GM12878 (cell line): ENCODE data around the gene SRM. TPM values are rescaled to one million over a fixed set of nuclear protein-coding genes. Genes with fewer than 3 reads are reported as not detected.

Experiments used
- BRCA1 ChIP-seq: IDR thresholded peaks from 2 replicates; pipeline ENCODE4 v1.6.1; 2011; ENCODE audit warnings: low read depth, low read length, improper control_type of control experiment
- EP300 ChIP-seq, 2 experiments: fragments of 150-350 bp in 1 of 2; IDR thresholded peaks; 2 replicates each; pipeline ENCODE4 v1.6.1; 2011 to 2012; ENCODE audit warnings: low read depth in 2 of 2, low read length in 2 of 2, borderline replicate concordance in 1 of 2, improper control_type of control experiment in 1 of 2, inconsistent platforms in 1 of 2; ENCODE audit not compliant: control insufficient read depth in 1 of 2
- ESRRA ChIP-seq: IDR thresholded peaks from 2 replicates; pipeline ENCODE4 v1.6.1; 2012; ENCODE audit warnings: mild to moderate bottlenecking, low read length, improper control_type of control experiment
- ETV6 ChIP-seq, 2 experiments: fragments of 450-650 bp in 1 of 2; IDR thresholded peaks in 1 of 2; conservative IDR thresholded peaks in 1 of 2; 2 replicates each; pipeline ENCODE4 v1.6.1; 2014; ENCODE audit warnings: antibody characterized with exemption in 1 of 2, borderline replicate concordance in 1 of 2, low read depth in 1 of 2, mild to moderate bottlenecking in 1 of 2, moderate library complexity in 1 of 2
- GABPA ChIP-seq: IDR thresholded peaks from 2 replicates; pipeline ENCODE4 v1.6.1; 2014; ENCODE audit warnings: antibody characterized with exemption, low read depth, mild to moderate bottlenecking, inconsistent platforms
- GATAD2B ChIP-seq: fragments of 450-650 bp; conservative IDR thresholded peaks from 2 replicates; pipeline ENCODE4 v1.6.1; 2017; ENCODE audit warnings: low read depth, mild to moderate bottlenecking, moderate library complexity
- LARP7 ChIP-seq: fragments of 450-650 bp; IDR thresholded peaks from 2 replicates; pipeline ENCODE4 v1.6.1; 2017; ENCODE audit warnings: mild to moderate bottlenecking
- POLR2A ChIP-seq: IDR thresholded peaks from 2 replicates; pipeline ENCODE4 v1.6.1; 2011; ENCODE audit warnings: low read depth, mild to moderate bottlenecking, low read length
- RBBP5 ChIP-seq: fragments of 200-600 bp; sonication (generic); conservative IDR thresholded peaks from 2 replicates; pipeline ENCODE4 v1.6.1; 2016
- RUNX3 ChIP-seq: IDR thresholded peaks from 2 replicates; pipeline ENCODE4 v1.6.1; 2012; ENCODE audit warnings: low read length, inconsistent platforms
- SMAD5 ChIP-seq: IDR thresholded peaks from 2 replicates; pipeline ENCODE4 v1.6.1; 2016; ENCODE audit warnings: antibody characterized with exemption, low read depth
- SUZ12 ChIP-seq: fragments of 200-600 bp; sonication (generic); IDR thresholded peaks from one replicate; pipeline ENCODE4 v1.6.1; 2018; ENCODE audit warnings: antibody characterized with exemption, mild to moderate bottlenecking; ENCODE audit not compliant: unreplicated experiment
- TCF12 ChIP-seq: IDR thresholded peaks from 2 replicates; pipeline ENCODE4 v1.6.1; 2011; ENCODE audit warnings: low read depth, mild to moderate bottlenecking, low read length
- TCF3 ChIP-seq: IDR thresholded peaks from 2 replicates; pipeline ENCODE4 v1.6.1; 2012; ENCODE audit warnings: low read depth, mild to moderate bottlenecking, low read length, borderline replicate concordance; ENCODE audit not compliant: insufficient read depth
- ZNF274 ChIP-seq: IDR thresholded peaks from one replicate; pipeline ENCODE4 v1.8.0; 2011; ENCODE audit not compliant: insufficient read length, insufficient read depth
- polyA plus RNA-seq, 11 experiments: library from polyadenylated mRNA; depleted of rRNA in 4 of 11; unstranded in 6 of 11; stranded (reverse) in 5 of 11; fragments of >200 nt; fragmentation: Nextera tagmentation in 4 of 11; fragmentation: Illumina TruSeq in 1 of 11; extraction: Ambion mirVana in 4 of 11; extraction: Trizol in 1 of 11; gene quantifications; 1 replicate in 1 of 11; 2 replicates in 10 of 11; pipeline versions ENCODE4 v1.2.1 to v1.2.3, GENCODE V29; 2011 to 2016; ENCODE audit warnings: inconsistent platforms in 2 of 11, missing spikeins in 2 of 11, low read depth in 1 of 11
- total RNA-seq, 4 experiments: library from RNA; depleted of rRNA in 3 of 4; stranded (reverse); fragments of >200 nt in 3 of 4; fragmentation: Illumina TruSeq in 1 of 4; extraction: Trizol in 1 of 4; gene quantifications; 2 replicates each; pipeline versions ENCODE4 v1.2.1 to v1.2.3, GENCODE V29; 2013 to 2021
- TF ChIP-seq, protein P1 (sequence below): fragments of 450-650 bp; conservative IDR thresholded peaks from 2 replicates; pipeline ENCODE4 v1.6.1; 2017; ENCODE audit warnings: mild to moderate bottlenecking, moderate library complexity
- TF ChIP-seq, protein P2 (sequence below): fragments of 450-650 bp; formaldehyde crosslinking; IDR thresholded peaks from 2 replicates; pipeline ENCODE4 v1.4.0; 2022; ENCODE audit warnings: mild to moderate bottlenecking, moderate library complexity
- TF ChIP-seq, protein P3 (sequence below): IDR thresholded peaks from 2 replicates; pipeline ENCODE4 v1.6.1; 2011; ENCODE audit warnings: borderline replicate concordance, low read depth, mild to moderate bottlenecking, moderate library complexity, low read length; ENCODE audit not compliant: insufficient read depth, poor library complexity, severe bottlenecking
- TF ChIP-seq, protein P4 (sequence below): fragments of 450-650 bp; IDR thresholded peaks from 2 replicates; pipeline ENCODE4 v1.6.1; 2018; ENCODE audit warnings: mild to moderate bottlenecking, low read depth, moderate library complexity; ENCODE audit not compliant: partially characterized antibody

Gene SRM
- total and polyA plus RNA-seq, 10 of the 15 experiments (the other 5 are each of a cell fraction or from before 2014, with no cell fraction given): 16.7 to 255 (median 81.2) TPM

DNA sequence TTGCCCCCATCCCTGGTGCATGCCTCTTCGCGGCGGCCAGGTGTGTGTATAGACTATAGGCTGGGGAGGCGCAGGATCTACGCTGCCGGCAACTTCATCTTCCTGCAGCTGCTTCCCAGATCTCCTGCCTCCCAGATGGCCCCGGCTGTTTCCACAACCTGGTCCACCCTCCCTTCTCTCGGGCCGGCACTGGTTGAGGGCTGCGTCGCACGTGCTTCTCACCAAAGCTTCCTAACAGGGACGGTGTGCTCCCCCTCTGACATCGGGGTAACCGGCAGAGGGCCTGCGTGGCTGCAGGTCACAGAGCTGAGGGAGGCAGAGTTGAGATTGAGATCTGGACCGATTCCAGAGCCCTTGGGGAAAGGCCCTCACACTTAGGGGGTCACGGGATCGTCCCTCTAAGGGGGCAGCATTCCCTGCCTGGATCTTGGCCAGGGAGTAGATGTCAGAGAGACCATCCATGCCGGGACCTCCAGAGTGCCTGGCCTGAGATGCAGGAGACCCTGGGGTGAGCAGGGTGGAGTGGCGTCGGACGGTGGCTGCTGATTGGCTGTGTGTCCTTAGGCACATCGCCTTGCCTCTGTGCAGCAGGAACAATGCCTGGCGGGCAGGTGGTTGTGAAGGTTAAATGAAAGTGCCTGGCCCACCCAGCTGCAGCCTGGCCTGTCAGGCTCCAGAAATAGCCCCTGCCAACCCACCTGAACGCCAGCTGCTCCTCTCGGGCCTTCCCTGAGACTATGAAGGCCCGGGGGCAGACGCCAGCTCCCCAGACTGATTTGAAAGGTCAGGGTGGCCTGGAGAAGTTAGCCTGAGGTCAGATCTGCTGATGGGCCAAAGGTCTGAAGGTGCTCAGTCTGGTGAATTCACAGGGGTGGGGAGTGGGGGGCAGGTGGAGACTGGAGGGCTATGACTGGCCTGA, 6.7 kb downstream of the SRM start (continued):
- TF ChIP-seq ZNF274: no peak
- TF ChIP-seq LARP7: no peak
- no peak for TF ChIP-seq RUNX3
- no peak for TF ChIP-seq EP300 (IDR thresholded peaks at IDR 0.05; ENCODE audit: borderline replicate concordance in 1 of 2, control insufficient read depth in 1 of 2, low read depth in 2 of 2, low read length in 2 of 2)
- no peak for TF ChIP-seq ESRRA
- TF ChIP-seq, protein P1, sequence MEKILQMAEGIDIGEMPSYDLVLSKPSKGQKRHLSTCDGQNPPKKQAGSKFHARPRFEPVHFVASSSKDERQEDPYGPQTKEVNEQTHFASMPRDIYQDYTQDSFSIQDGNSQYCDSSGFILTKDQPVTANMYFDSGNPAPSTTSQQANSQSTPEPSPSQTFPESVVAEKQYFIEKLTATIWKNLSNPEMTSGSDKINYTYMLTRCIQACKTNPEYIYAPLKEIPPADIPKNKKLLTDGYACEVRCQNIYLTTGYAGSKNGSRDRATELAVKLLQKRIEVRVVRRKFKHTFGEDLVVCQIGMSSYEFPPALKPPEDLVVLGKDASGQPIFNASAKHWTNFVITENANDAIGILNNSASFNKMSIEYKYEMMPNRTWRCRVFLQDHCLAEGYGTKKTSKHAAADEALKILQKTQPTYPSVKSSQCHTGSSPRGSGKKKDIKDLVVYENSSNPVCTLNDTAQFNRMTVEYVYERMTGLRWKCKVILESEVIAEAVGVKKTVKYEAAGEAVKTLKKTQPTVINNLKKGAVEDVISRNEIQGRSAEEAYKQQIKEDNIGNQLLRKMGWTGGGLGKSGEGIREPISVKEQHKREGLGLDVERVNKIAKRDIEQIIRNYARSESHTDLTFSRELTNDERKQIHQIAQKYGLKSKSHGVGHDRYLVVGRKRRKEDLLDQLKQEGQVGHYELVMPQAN: no peak
- TF ChIP-seq, protein P2, sequence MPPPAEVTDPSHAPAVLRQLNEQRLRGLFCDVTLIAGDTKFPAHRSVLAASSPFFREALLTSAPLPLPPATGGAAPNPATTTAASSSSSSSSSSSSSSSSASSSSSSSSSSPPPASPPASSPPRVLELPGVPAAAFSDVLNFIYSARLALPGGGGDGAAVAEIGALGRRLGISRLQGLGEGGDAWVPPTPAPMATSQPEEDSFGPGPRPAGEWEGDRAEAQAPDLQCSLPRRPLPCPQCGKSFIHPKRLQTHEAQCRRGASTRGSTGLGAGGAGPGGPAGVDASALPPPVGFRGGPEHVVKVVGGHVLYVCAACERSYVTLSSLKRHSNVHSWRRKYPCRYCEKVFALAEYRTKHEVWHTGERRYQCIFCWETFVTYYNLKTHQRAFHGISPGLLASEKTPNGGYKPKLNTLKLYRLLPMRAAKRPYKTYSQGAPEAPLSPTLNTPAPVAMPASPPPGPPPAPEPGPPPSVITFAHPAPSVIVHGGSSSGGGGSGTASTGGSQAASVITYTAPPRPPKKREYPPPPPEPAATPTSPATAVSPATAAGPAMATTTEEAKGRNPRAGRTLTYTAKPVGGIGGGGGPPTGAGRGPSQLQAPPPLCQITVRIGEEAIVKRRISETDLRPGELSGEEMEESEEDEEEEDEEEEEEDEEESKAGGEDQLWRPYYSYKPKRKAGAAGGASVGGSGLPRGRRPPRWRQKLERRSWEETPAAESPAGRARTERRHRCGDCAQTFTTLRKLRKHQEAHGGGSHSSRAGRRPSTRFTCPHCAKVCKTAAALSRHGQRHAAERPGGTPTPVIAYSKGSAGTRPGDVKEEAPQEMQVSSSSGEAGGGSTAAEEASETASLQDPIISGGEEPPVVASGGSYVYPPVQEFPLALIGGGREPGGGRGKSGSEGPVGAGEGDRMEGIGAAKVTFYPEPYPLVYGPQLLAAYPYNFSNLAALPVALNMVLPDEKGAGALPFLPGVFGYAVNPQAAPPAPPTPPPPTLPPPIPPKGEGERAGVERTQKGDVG (CRISPR knock-in tag): no peak
- TF ChIP-seq POLR2A: peak; percentile 76
- 0 out of 2 replicates have a peak, but pooled peaks have one; percentile 32 for TF ChIP-seq TCF3
- TF ChIP-seq SMAD5: peak; percentile 14; the same call in 1 of the 2 replicates
- TF ChIP-seq, protein P3, sequence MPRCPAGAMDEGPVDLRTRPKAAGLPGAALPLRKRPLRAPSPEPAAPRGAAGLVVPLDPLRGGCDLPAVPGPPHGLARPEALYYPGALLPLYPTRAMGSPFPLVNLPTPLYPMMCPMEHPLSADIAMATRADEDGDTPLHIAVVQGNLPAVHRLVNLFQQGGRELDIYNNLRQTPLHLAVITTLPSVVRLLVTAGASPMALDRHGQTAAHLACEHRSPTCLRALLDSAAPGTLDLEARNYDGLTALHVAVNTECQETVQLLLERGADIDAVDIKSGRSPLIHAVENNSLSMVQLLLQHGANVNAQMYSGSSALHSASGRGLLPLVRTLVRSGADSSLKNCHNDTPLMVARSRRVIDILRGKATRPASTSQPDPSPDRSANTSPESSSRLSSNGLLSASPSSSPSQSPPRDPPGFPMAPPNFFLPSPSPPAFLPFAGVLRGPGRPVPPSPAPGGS: peak; percentile 3
- no peak for TF ChIP-seq GABPA
- TF ChIP-seq, protein P4, sequence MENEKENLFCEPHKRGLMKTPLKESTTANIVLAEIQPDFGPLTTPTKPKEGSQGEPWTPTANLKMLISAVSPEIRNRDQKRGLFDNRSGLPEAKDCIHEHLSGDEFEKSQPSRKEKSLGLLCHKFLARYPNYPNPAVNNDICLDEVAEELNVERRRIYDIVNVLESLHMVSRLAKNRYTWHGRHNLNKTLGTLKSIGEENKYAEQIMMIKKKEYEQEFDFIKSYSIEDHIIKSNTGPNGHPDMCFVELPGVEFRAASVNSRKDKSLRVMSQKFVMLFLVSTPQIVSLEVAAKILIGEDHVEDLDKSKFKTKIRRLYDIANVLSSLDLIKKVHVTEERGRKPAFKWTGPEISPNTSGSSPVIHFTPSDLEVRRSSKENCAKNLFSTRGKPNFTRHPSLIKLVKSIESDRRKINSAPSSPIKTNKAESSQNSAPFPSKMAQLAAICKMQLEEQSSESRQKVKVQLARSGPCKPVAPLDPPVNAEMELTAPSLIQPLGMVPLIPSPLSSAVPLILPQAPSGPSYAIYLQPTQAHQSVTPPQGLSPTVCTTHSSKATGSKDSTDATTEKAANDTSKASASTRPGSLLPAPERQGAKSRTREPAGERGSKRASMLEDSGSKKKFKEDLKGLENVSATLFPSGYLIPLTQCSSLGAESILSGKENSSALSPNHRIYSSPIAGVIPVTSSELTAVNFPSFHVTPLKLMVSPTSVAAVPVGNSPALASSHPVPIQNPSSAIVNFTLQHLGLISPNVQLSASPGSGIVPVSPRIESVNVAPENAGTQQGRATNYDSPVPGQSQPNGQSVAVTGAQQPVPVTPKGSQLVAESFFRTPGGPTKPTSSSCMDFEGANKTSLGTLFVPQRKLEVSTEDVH: no peak
- TF ChIP-seq SUZ12: no peak
- TF ChIP-seq BRCA1: no peak
- TF ChIP-seq ETV6 (conservative IDR thresholded peaks at IDR 0.05 in 1 of 2, IDR thresholded peaks at IDR 0.05 in 1 of 2; ENCODE audit: borderline replicate concordance in 1 of 2, low read depth in 1 of 2): no peak
- 0 out of 2 replicates have a peak, but pooled peaks have one; percentile 32 for TF ChIP-seq TCF12
- no peak for TF ChIP-seq GATAD2B
- no peak for TF ChIP-seq RBBP5
